GM23248 (cell line): ENCODE measurements around the gene RBM19. TPM values are rescaled to one million over a fixed set of nuclear protein-coding genes. Genes with fewer than 3 reads are reported as not detected.
A peak's percentile ranks its signal among the peaks of the same experiment; 100 is the strongest.

Experiments used
- DNase-seq: peaks from one replicate; pipeline ENCODE4 v3.0.0-alpha.2; 2015
- H2AFZ ChIP-seq: fragments of 200-600 bp; sonication (generic); 2 replicates; pipeline ENCODE4 v1.6.1; 2016; ENCODE audit warnings: antibody characterized with exemption
- H3F3A ChIP-seq: fragments of 200-600 bp; sonication (generic); 2 replicates; pipeline ENCODE4 v1.6.1; 2016; ENCODE audit warnings: mild to moderate bottlenecking, antibody characterized with exemption, mixed run types; ENCODE audit not compliant: insufficient read depth
- H3K27ac ChIP-seq: fragments of 200-600 bp; sonication (generic); 2 replicates; pipeline ENCODE4 v1.5.1; 2016; ENCODE audit warnings: mild to moderate bottlenecking
- H3K27me3 ChIP-seq: fragments of 200-600 bp; sonication (generic); replicated peaks from 2 replicates; pipeline ENCODE4 v1.6.1; 2016; ENCODE audit warnings: mild to moderate bottlenecking; ENCODE audit not compliant: insufficient read depth
- H3K36me3 ChIP-seq: fragments of 200-600 bp; sonication (generic); 2 replicates; pipeline ENCODE4 v1.6.1; 2016; ENCODE audit warnings: low read depth, mild to moderate bottlenecking
- H3K4me1 ChIP-seq: fragments of 200-600 bp; sonication (generic); 2 replicates; pipeline ENCODE4 v1.6.1; 2016; ENCODE audit warnings: mild to moderate bottlenecking; ENCODE audit not compliant: insufficient read depth
- H3K4me2 ChIP-seq: fragments of 200-600 bp; sonication (generic); one replicate; pipeline ENCODE4 v1.6.1; 2016; ENCODE audit warnings: mild to moderate bottlenecking; ENCODE audit not compliant: unreplicated experiment
- H3K4me3 ChIP-seq: fragments of 200-600 bp; sonication (generic); 2 replicates; pipeline ENCODE4 v1.5.1; 2016; ENCODE audit warnings: mild to moderate bottlenecking
- H3K79me2 ChIP-seq: fragments of 200-600 bp; sonication (generic); 2 replicates; pipeline ENCODE4 v1.6.1; 2016; ENCODE audit warnings: mild to moderate bottlenecking; ENCODE audit not compliant: insufficient read depth
- H3K9ac ChIP-seq: fragments of 200-600 bp; sonication (generic); 2 replicates; pipeline ENCODE4 v1.6.1; 2016; ENCODE audit warnings: mild to moderate bottlenecking
- H3K9me2 ChIP-seq: fragments of 200-600 bp; sonication (generic); 2 replicates; pipeline ENCODE4 v1.6.1; 2016; ENCODE audit warnings: mixed run types, mild to moderate bottlenecking, moderate library complexity; ENCODE audit not compliant: insufficient read depth
- H3K9me3 ChIP-seq: fragments of 200-600 bp; sonication (generic); one replicate; pipeline ENCODE4 v1.6.1; 2017; ENCODE audit warnings: low read depth
- H4K20me1 ChIP-seq: fragments of 200-600 bp; sonication (generic); 2 replicates; pipeline ENCODE4 v1.6.0; 2016; ENCODE audit not compliant: insufficient read depth
- EZH2 ChIP-seq: fragments of 200-600 bp; sonication (generic); IDR thresholded peaks from 2 replicates; pipeline ENCODE4 v1.6.1; 2018; ENCODE audit warnings: antibody characterized with exemption, mild to moderate bottlenecking; ENCODE audit not compliant: insufficient read depth, poor library complexity, severe bottlenecking
- EZH2phosphoT487 ChIP-seq: fragments of 200-600 bp; sonication (generic); IDR thresholded peaks from 2 replicates; pipeline ENCODE4 v1.6.1; 2018; ENCODE audit warnings: antibody characterized with exemption, moderate library complexity, mild to moderate bottlenecking, low read depth; ENCODE audit not compliant: insufficient read depth
- WGBS, 2 experiments: methylation state at CpG; one replicate each; pipeline ENCODE4 v1.1.6; 2015 to 2017; ENCODE audit warnings: low lambda C conversion rate in 2 of 2, low coverage in 1 of 2; ENCODE audit errors: missing lambda C conversion rate in 2 of 2; 5-methylcytosine and 5-hydroxymethylcytosine counted together
- in situ Hi-C: fragments of 300-500 bp; cut with MboI; formaldehyde crosslinking; loops from 2 replicates; pipeline ENCODE4 v1.15.0; 2020
- polyA plus RNA-seq: library from polyadenylated mRNA; unstranded; fragments of >200 nt; fragmentation: Nextera tagmentation; extraction: Ambion mirVana; gene quantifications from 2 replicates; pipeline ENCODE4 v1.2.1, GENCODE V29; 2016
- total RNA-seq: library from RNA; depleted of rRNA; stranded (reverse); fragments of >200 nt; shearing (Covaris generic); gene quantifications from 2 replicates; pipeline ENCODE4 v1.2.3, GENCODE V29; 2014

The RBM19 gene
- total and polyA plus RNA-seq, 2 experiments from 2014 or later = 14.8 to 17.1 TPM

DNA sequence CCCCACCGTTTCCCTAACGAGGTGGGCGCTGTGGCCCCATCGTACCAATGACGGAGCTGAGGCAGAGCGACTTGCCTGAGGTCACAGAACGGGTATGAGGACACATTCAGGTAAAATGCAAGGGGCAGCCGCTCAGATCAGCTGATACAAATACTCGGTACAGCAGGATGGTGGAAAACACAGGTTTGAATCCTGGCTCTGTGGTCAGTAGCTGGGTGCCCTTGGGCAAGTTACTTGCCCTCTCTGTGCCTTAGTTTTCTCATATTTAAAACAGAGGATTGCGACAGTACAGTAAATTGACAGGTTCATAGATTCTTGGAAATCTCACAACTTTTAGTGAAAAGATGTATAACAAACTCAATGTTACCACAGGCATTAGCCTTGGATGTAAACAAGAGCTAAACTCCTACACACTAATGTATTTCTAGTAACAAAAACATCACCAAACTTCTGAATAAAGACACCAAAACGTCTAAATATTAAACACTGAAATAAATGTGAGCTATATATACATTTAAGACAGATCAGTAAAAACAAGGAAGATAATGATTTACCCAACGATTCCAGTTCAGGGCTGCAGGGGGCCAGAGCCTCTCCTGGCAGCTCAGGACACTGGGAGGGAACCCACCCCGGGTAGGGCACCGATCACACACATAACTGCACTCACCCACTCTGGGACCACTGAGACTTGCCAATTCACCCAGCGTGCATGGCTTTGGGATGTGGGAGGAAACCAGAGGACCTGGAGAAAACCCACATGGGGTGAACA lies 128.4 kb downstream of the RBM19 start:
- in situ Hi-C loops = no loop called here
- Histone ChIP-seq H3K79me2 (no peaks in the 10 kb centered on the region), H3K4me1 (no peaks in the 10 kb centered on the region), H4K20me1 (no peaks in the 10 kb centered on the region), H3K9me3 (no peaks in the 10 kb centered on the region), H3K4me2 (no peak overlapping the region), H3K36me3 (no peaks in the 10 kb centered on the region), H2AFZ (no peak overlapping the region), H3F3A (no peaks in the 10 kb centered on the region), H3K9ac (no peak overlapping the region), H3K4me3 (no peak overlapping the region), H3K9me2 (no peaks in the 10 kb centered on the region), H3K27me3 (no peaks in the 10 kb centered on the region), H3K27ac (no peak overlapping the region)
- TF ChIP-seq EZH2phosphoT487 = no peak
- no peak for TF ChIP-seq EZH2
- DNase-seq = no peak
- 79% methylated on average over 15 of the region's 15 CpGs for WGBS, 2 experiments

DNA sequence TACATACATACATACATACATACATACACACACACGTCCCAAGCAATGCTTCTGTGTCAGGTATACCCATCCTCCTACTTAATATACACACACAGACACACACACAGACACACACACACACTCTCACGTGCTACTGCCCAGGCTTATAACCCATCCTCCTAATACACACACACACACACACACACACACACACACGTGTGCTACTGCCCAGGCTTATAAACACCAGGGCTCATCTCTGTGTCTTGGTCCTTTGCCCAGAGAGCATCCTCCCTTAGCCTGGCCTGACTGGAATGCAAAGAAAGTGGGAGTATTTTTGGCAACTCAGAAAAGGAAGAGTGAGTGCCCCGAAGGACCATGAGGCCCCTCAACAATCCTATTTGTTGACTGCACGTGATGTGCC lies 129.0 kb downstream of the RBM19 start:
- Histone ChIP-seq H3K27ac (no peak overlapping the region), H3F3A (no peaks in the 10 kb centered on the region), H3K9me2 (no peaks in the 10 kb centered on the region), H4K20me1 (no peaks in the 10 kb centered on the region), H3K36me3 (no peaks in the 10 kb centered on the region), H3K9ac (no peak overlapping the region), H3K79me2 (no peaks in the 10 kb centered on the region), H3K4me1 (no peaks in the 10 kb centered on the region), H3K9me3 (no peaks in the 10 kb centered on the region), H3K4me2 (no peak overlapping the region), H3K4me3 (no peak overlapping the region), H2AFZ (no peak overlapping the region), H3K27me3 (no peaks in the 10 kb centered on the region)
- TF ChIP-seq EZH2phosphoT487 (no peak), EZH2 (no peak)
- in situ Hi-C loops = no loop called here
- WGBS, 2 experiments = 56 to 64% methylated on average over 5 of the region's 5 CpGs
- peak; percentile 42 for DNase-seq

DNA sequence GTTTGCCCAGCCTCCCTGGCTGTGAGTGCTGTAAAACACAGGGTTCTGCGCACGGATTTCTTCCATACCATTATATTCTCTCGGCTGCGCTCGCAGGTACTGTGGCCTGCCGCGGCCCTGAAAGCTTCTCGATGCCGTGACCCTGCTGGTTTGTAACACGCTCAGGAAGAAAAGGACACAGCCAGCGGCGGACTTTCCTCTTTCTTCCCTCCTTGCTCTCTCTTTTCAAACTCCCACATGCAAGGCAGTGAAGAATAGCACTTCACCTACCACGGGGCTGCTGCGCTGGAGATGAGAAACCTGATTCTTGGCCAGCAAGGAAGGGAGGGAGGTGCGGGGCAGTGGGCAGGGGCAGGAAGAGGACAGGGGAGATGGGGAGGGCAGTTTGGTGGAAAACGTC lies 130.2 kb downstream of the RBM19 start:
- in situ Hi-C loops = no loop called here

DNA sequence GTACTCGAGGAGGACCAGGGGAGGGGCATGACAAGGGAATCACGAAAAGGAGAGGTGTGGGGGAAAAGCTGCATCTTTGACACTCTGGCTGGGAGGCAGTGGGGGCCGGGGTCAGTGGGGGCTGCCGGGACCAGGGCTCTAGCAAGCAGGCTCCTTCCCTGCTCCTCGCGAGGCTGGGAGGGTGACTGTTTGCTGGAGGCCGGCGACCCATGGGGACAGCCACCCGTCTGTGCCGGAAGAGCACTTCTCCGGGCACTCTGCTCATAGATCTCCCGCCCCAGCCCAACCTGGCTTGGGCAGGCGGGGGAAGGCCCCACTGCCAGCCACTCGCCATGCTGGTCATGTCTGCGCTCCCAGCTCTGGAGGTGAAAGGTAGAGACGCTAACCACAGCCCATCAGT lies 130.7 kb downstream of the RBM19 start:
- Histone ChIP-seq H4K20me1 (no peaks in the 10 kb centered on the region), H3K9ac (no peak overlapping the region), H2AFZ (no peak overlapping the region), H3K79me2 (no peaks in the 10 kb centered on the region), H3K36me3 (no peaks in the 10 kb centered on the region), H3K4me2 (no peak overlapping the region), H3K9me2 (no peaks in the 10 kb centered on the region), H3F3A (no peaks in the 10 kb centered on the region), H3K4me3 (no peak overlapping the region), H3K27ac (no peak overlapping the region), H3K27me3 (no peaks in the 10 kb centered on the region), H3K4me1 (no peaks in the 10 kb centered on the region), H3K9me3 (no peaks in the 10 kb centered on the region)
- 84 to 89% methylated on average over 10 to 16 of the region's 16 CpGs for WGBS, 2 experiments
- TF ChIP-seq EZH2 = no peak
- no peak for TF ChIP-seq EZH2phosphoT487
- no peak for DNase-seq
- in situ Hi-C loops = no loop called here

More for the DNA sequence above, 130.2 kb downstream of the RBM19 start:
- DNase-seq = no peak
- Histone ChIP-seq H4K20me1 (no peaks in the 10 kb centered on the region), H3K27me3 (no peaks in the 10 kb centered on the region), H3K4me1 (no peaks in the 10 kb centered on the region), H3K79me2 (no peaks in the 10 kb centered on the region), H3K9me3 (no peaks in the 10 kb centered on the region), H3K27ac (no peak overlapping the region), H3K9ac (no peak overlapping the region), H3K4me2 (no peak overlapping the region), H2AFZ (no peak overlapping the region), H3K4me3 (no peak overlapping the region), H3F3A (no peaks in the 10 kb centered on the region), H3K36me3 (no peaks in the 10 kb centered on the region), H3K9me2 (no peaks in the 10 kb centered on the region)
- WGBS, 2 experiments = 87 to 88% methylated on average over 16 of the region's 16 CpGs
- TF ChIP-seq EZH2phosphoT487 (no peak), EZH2 (no peak)
